GM12878 (cell line): Measurements from ENCODE around the gene ZP4. TPM values are rescaled to one million over a fixed set of nuclear protein-coding genes. Genes with fewer than 3 reads are reported as not detected.

Experiments used
- ATAC-seq: fragments of 200-7000 bp; cut with Tn5 transposase; 3 replicates; pipeline ENCODE4 v1.9.1; 2020; ENCODE audit warnings: mild to moderate bottlenecking, moderate library complexity
- BruUV-seq: library from RNA; stranded (reverse); fragments of 400-500 nt; replicated peaks from 2 replicates; lab custom pipeline; 2021; lab: Mats Ljungman, UMichigan
- CTCF ChIA-PET: fragments of 300-600 bp; sonication (Branson Sonifier 250); formaldehyde crosslinking; extraction: SDS; loops from one replicate; lab custom pipeline; 2021; ENCODE audit warnings: inconsistent platforms; lab: Yijun Ruan, JAX
- POLR2A ChIA-PET: fragments of 350-600 bp; formaldehyde crosslinking; extraction: SDS; loops from one replicate; lab custom pipeline; 2021; ENCODE audit warnings: inconsistent platforms; lab: Charles Lee
- RAD21 ChIA-PET: fragments of 300-600 bp; sonication (Branson Sonifier 250); formaldehyde crosslinking; loops from one replicate; lab custom pipeline; 2023; ENCODE audit warnings: antibody characterized with exemption; ENCODE audit not compliant: unreplicated experiment; lab: Charles Lee
- SMC1A ChIA-PET: fragments of 300-600 bp; sonication (Branson Sonifier 250); formaldehyde crosslinking; loops from one replicate; lab custom pipeline; 2023; ENCODE audit not compliant: unreplicated experiment, uncharacterized antibody; lab: Charles Lee
- DNase-seq: peaks from one replicate; pipeline ENCODE4 v3.0.0-alpha.2; 2011; ENCODE audit warnings: low read depth, low spot score
- FAIRE-seq: peaks from 3 replicates; lab custom pipeline; 2011; peaks lifted over from hg19 to GRCh38; lab: Jason Lieb, UNC
- H2AFZ ChIP-seq: 2 replicates; pipeline ENCODE4 v1.6.0; 2011; ENCODE audit warnings: low read depth, low read length, control low read depth; ENCODE audit not compliant: control insufficient read depth
- H3K27ac ChIP-seq: 2 replicates; pipeline ENCODE4 v1.5.1; 2011; ENCODE audit warnings: control low read depth; ENCODE audit not compliant: control insufficient read depth, insufficient read depth
- H3K27me3 ChIP-seq, 2 experiments: replicated peaks in 1 of 2; 2 replicates each; pipeline versions ENCODE4 v1.6.0 to v1.6.1; 2011; ENCODE audit warnings: low read length in 1 of 2; ENCODE audit not compliant: control insufficient read depth in 2 of 2, insufficient read depth in 2 of 2
- H3K36me3 ChIP-seq, 2 experiments: 2 replicates each; pipeline ENCODE4 v1.5.1; 2011; ENCODE audit warnings: low read length in 1 of 2; ENCODE audit not compliant: control insufficient read depth in 2 of 2, insufficient read depth in 2 of 2
- H3K4me1 ChIP-seq: 2 replicates; pipeline ENCODE4 v1.6.1; 2011; ENCODE audit warnings: mild to moderate bottlenecking, low read length, moderate library complexity, mixed read lengths; ENCODE audit not compliant: control insufficient read depth, insufficient read depth
- H3K4me2 ChIP-seq: 2 replicates; pipeline ENCODE4 v1.6.0; 2011; ENCODE audit warnings: control low read depth; ENCODE audit not compliant: control insufficient read depth, insufficient read depth
- H3K4me3 ChIP-seq: fragments of 200-600 bp; sonication (generic); 2 replicates; pipeline ENCODE4 v1.5.1; 2016
- H3K79me2 ChIP-seq: 2 replicates; pipeline ENCODE4 v1.6.0; 2011; ENCODE audit warnings: low read length; ENCODE audit not compliant: control insufficient read depth, insufficient read depth
- H3K9ac ChIP-seq: 2 replicates; pipeline ENCODE4 v1.8.0; 2011; ENCODE audit warnings: low read length, control low read depth, mixed read lengths; ENCODE audit not compliant: control insufficient read depth, insufficient read depth
- H3K9me3 ChIP-seq: replicated peaks from 3 replicates; pipeline ENCODE4 v1.5.1; 2011; ENCODE audit warnings: mild to moderate bottlenecking, low read length; ENCODE audit not compliant: control insufficient read depth, insufficient read depth
- H4K20me1 ChIP-seq: 2 replicates; pipeline ENCODE4 v1.6.0; 2011; ENCODE audit not compliant: control insufficient read depth, insufficient read depth
- CUX1 ChIP-seq: IDR thresholded peaks from 2 replicates; pipeline ENCODE4 v1.6.1; 2012; ENCODE audit warnings: improper control_type of control experiment, low read depth, low read length; ENCODE audit not compliant: insufficient replicate concordance
- E2F8 ChIP-seq: fragments of 450-650 bp; IDR thresholded peaks from 2 replicates; pipeline ENCODE4 v1.6.1; 2018; ENCODE audit warnings: mild to moderate bottlenecking, low read depth, moderate library complexity; ENCODE audit not compliant: partially characterized antibody
- IKZF2 ChIP-seq, 2 experiments: fragments of 450-650 bp; IDR thresholded peaks; 2 replicates each; pipeline ENCODE4 v1.6.1; 2017; ENCODE audit warnings: mild to moderate bottlenecking in 2 of 2, moderate library complexity in 2 of 2
- NFYB ChIP-seq: IDR thresholded peaks from 2 replicates; pipeline ENCODE4 v1.6.1; 2011; ENCODE audit warnings: low read depth, mild to moderate bottlenecking, low read length, improper control_type of control experiment, moderate library complexity; ENCODE audit not compliant: insufficient read depth
- NKRF ChIP-seq: fragments of 450-650 bp; conservative IDR thresholded peaks from 2 replicates; pipeline ENCODE4 v1.6.1; 2017; ENCODE audit warnings: mild to moderate bottlenecking, moderate library complexity
- NR2C1 ChIP-seq: fragments of 450-650 bp; IDR thresholded peaks from 2 replicates; pipeline ENCODE4 v1.6.1; 2017; ENCODE audit warnings: antibody characterized with exemption, mild to moderate bottlenecking, moderate library complexity
- NR2C2 ChIP-seq: IDR thresholded peaks from 2 replicates; pipeline ENCODE4 v1.6.1; 2011; ENCODE audit warnings: borderline replicate concordance, low read depth; ENCODE audit not compliant: control insufficient read depth, insufficient read length
- PAX8 ChIP-seq: fragments of 450-650 bp; IDR thresholded peaks from 2 replicates; pipeline ENCODE4 v1.6.1; 2017; ENCODE audit warnings: mild to moderate bottlenecking, moderate library complexity
- PBX3 ChIP-seq: IDR thresholded peaks from 2 replicates; pipeline ENCODE4 v1.6.1; 2011; ENCODE audit warnings: mild to moderate bottlenecking, low read depth, low read length, moderate library complexity; ENCODE audit not compliant: insufficient replicate concordance
- POLR2AphosphoS5 ChIP-seq: IDR thresholded peaks from 2 replicates; pipeline ENCODE4 v1.6.1; 2011; ENCODE audit warnings: mild to moderate bottlenecking, low read length, inconsistent platforms
- RBBP5 ChIP-seq: fragments of 200-600 bp; sonication (generic); conservative IDR thresholded peaks from 2 replicates; pipeline ENCODE4 v1.6.1; 2016
- ZNF274 ChIP-seq: IDR thresholded peaks from one replicate; pipeline ENCODE4 v1.8.0; 2011; ENCODE audit not compliant: insufficient read length, insufficient read depth
- WGBS: methylation state at CpG from one replicate; pipeline ENCODE4 v1.1.6; 2016; ENCODE audit warnings: low lambda C conversion rate; ENCODE audit not compliant: insufficient replicate concordance, insufficient coverage; ENCODE audit errors: missing lambda C conversion rate; 5-methylcytosine and 5-hydroxymethylcytosine counted together
- in situ Hi-C: fragments of 300-500 bp; cut with MboI; formaldehyde crosslinking; loops from 9 replicates; pipeline ENCODE4 v1.14.3; 2018; ENCODE audit warnings: mixed read lengths
- intact Hi-C: fragments of 100-400 bp; cut with micrococcal nuclease; formaldehyde crosslinking; loops from one replicate; pipeline ENCODE4 v1.14.2; 2022; ENCODE audit not compliant: unreplicated experiment
- polyA plus RNA-seq, 11 experiments: library from polyadenylated mRNA; depleted of rRNA in 4 of 11; unstranded in 6 of 11; stranded (reverse) in 5 of 11; fragments of >200 nt; fragmentation: Nextera tagmentation in 4 of 11; fragmentation: Illumina TruSeq in 1 of 11; extraction: Ambion mirVana in 4 of 11; extraction: Trizol in 1 of 11; gene quantifications; 1 replicate in 1 of 11; 2 replicates in 10 of 11; pipeline versions ENCODE4 v1.2.1 to v1.2.3, GENCODE V29; 2011 to 2016; ENCODE audit warnings: inconsistent platforms in 2 of 11, missing spikeins in 2 of 11, low read depth in 1 of 11
- total RNA-seq, 4 experiments: library from RNA; depleted of rRNA in 3 of 4; stranded (reverse); fragments of >200 nt in 3 of 4; fragmentation: Illumina TruSeq in 1 of 4; extraction: Trizol in 1 of 4; gene quantifications; 2 replicates each; pipeline versions ENCODE4 v1.2.1 to v1.2.3, GENCODE V29; 2013 to 2021

ZP4 gene
- total and polyA plus RNA-seq, 10 of the 15 experiments (the other 5 are each of a cell fraction or from before 2014, with no cell fraction given): 0.23 TPM; not detected in 9

- Histone ChIP-seq H3K9ac (no peak overlapping the region), H3K4me2 (no peak overlapping the region), H3K4me1 (no peaks in the 10 kb centered on the region), H3K27me3 (no peaks in the 10 kb centered on the region), H3K9me3 (no peaks in the 10 kb centered on the region), H3K36me3 (no peaks in the 10 kb centered on the region), H3K27ac (no peak overlapping the region), H3K4me3 (no peak overlapping the region), H4K20me1 (no peaks in the 10 kb centered on the region), H3K79me2 (no peaks in the 10 kb centered on the region), H2AFZ (no peak overlapping the region)
- ATAC-seq (no peak), FAIRE-seq (no peak), DNase-seq (no peak)
- SMC1A ChIA-PET: interaction anchor here (1.0 kb wide), 1 partner anchor 11 kb away, joined by 3 read pairs; no protein-coding TSS in a partner anchor
- CTCF ChIA-PET: interaction anchor here (1.8 kb wide), 1 partner anchor 10 kb away, joined by 8 read pairs; no protein-coding TSS in a partner anchor
- intact Hi-C loops: loop anchor here (10.0 kb wide), 1 partner anchor 873 kb away; no protein-coding TSS in a partner anchor
- no peak for TF ChIP-seq NR2C1
- TF ChIP-seq E2F8: no peak
- TF ChIP-seq RBBP5: no peak
- TF ChIP-seq PAX8: no peak
- no peak for TF ChIP-seq IKZF2 (IDR thresholded peaks at IDR 0.05)
- no peak for TF ChIP-seq ZNF274
- TF ChIP-seq NKRF: no peak
- TF ChIP-seq CUX1: no peak
- no peak for TF ChIP-seq NFYB
- TF ChIP-seq PBX3: no peak
- TF ChIP-seq NR2C2: no peak
- no peak for TF ChIP-seq POLR2AphosphoS5
- 10% methylated on average over 3 of the region's 3 CpGs for WGBS
- RAD21 ChIA-PET: no interaction called here
- BruUV-seq: no TSS peak
- in situ Hi-C loops: no loop called here
- POLR2A ChIA-PET: no interaction called here
These were observed 49.2 kb downstream of the ZP4 start for GRCh38 chr1:237841485-237841884.
